ENCODE data around the gene ARRDC1. TPM values are rescaled to one million over a fixed set of nuclear protein-coding genes. Genes with fewer than 3 reads are reported as not detected.
"Not testable (repeated sequence)": the region's sequence is repeated elsewhere in the genome, so short reads cannot be mapped to it uniquely, and the experiment has no call there.

Gene ARRDC1
- total RNA-seq, 2 donors from 2014 or later = 78.1 to 93.6 TPM

- peak overlapping the region; percentile 47 to 75 (median 68) for H3K27ac ChIP-seq
- H3K36me3 ChIP-seq (replicated peaks in 1 of 2; ENCODE audit: insufficient read depth in 1 of 2, low read depth in 2 of 2) = no peaks in the 10 kb centered on the region
- H3K9me3 ChIP-seq = no peaks in the 10 kb centered on the region
- H3K4me1 ChIP-seq = peaks cover 47% of the 10 kb centered on the region
- DNase-seq (peak; percentile 64 to 88 (median 78)), ATAC-seq (no peak)
- 22 to 27% methylated on average over 11 to 12 of the region's 12 CpGs for WGBS, 2 donors
- no peak for TF ChIP-seq POLR2A (IDR thresholded peaks at IDR 0.05)
- TF ChIP-seq, protein P1, sequence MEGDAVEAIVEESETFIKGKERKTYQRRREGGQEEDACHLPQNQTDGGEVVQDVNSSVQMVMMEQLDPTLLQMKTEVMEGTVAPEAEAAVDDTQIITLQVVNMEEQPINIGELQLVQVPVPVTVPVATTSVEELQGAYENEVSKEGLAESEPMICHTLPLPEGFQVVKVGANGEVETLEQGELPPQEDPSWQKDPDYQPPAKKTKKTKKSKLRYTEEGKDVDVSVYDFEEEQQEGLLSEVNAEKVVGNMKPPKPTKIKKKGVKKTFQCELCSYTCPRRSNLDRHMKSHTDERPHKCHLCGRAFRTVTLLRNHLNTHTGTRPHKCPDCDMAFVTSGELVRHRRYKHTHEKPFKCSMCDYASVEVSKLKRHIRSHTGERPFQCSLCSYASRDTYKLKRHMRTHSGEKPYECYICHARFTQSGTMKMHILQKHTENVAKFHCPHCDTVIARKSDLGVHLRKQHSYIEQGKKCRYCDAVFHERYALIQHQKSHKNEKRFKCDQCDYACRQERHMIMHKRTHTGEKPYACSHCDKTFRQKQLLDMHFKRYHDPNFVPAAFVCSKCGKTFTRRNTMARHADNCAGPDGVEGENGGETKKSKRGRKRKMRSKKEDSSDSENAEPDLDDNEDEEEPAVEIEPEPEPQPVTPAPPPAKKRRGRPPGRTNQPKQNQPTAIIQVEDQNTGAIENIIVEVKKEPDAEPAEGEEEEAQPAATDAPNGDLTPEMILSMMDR (IDR thresholded peaks at IDR 0.05) = no peak
- intact Hi-C loops (cut with DNase I) = no loop called here
- H3K4me3 ChIP-seq = no peak overlapping the region
- no peaks in the 10 kb centered on the region for H3K27me3 ChIP-seq
These were observed 12.3 kb upstream of the ARRDC1 start for GRCh38 chr9:137593176-137593575.

DNA sequence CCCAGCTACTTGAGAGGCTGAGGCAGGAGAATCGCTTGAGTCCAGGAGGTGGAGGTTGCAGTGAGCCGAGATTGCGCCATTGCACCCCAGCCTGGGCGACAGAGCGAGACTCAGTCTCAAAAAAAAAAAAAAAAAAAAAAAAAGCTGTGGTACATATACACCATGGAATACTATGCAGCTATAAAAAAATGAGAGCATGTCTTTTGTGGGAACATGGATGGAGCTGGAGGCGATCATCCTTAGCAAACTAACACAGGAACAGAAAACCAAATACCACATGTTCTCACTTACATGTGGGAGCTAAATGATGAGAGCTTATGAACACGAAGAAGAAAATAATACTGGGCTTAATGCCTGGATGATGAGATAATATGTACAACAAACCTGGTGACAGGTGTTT is 8.9 kb upstream of the ARRDC1 start:
- H3K4me3 ChIP-seq; ATAC-seq; DNase-seq; H3K27ac ChIP-seq; intact Hi-C loops (cut with DNase I); H3K9me3 ChIP-seq; H3K27me3 ChIP-seq; H3K36me3 ChIP-seq (replicated peaks in 1 of 2; ENCODE audit: insufficient read depth in 1 of 2, low read depth in 2 of 2): not testable (repeated sequence)
- H3K4me1 ChIP-seq = peaks cover 22% of the 10 kb centered on the region
- WGBS, 2 donors = 75 to 92% methylated on average over 3 to 6 of the region's 7 CpGs

- WGBS, 2 donors = 77 to 83% methylated on average over 6 to 8 of the region's 8 CpGs
- H3K27me3 ChIP-seq = no peaks in the 10 kb centered on the region
These were observed 6.5 kb upstream of the ARRDC1 start for GRCh38 chr9:137598943-137599342.

GRCh38 chr9:137602661-137603060 is 2.8 kb upstream of the ARRDC1 start:
- Histone ChIP-seq H3K9me3 (no peaks in the 10 kb centered on the region), H3K4me3 (no peak overlapping the region), H3K27ac (no peak overlapping the region), H3K4me1 (peaks cover 16% of the 10 kb centered on the region), H3K36me3 (replicated peaks in 1 of 2; ENCODE audit: insufficient read depth in 1 of 2, low read depth in 2 of 2) (no peaks in the 10 kb centered on the region), H3K27me3 (no peaks in the 10 kb centered on the region)
- intact Hi-C loops (cut with DNase I) = no loop called here
- TF ChIP-seq, protein P1 (IDR thresholded peaks at IDR 0.05) = no peak
- TF ChIP-seq POLR2A (IDR thresholded peaks at IDR 0.05) = no peak
- ATAC-seq = no peak
- no peak for DNase-seq
- 12 to 16% methylated on average over 3 of the region's 3 CpGs for WGBS, 2 donors

More at GRCh38 chr9:137598943-137599342, 6.5 kb upstream of the ARRDC1 start:
- DNase-seq (no peak), ATAC-seq (no peak)
- Histone ChIP-seq H3K9me3 (no peaks in the 10 kb centered on the region), H3K4me3 (no peak overlapping the region), H3K27ac (no peak overlapping the region), H3K36me3 (replicated peaks in 1 of 2; ENCODE audit: insufficient read depth in 1 of 2, low read depth in 2 of 2) (no peaks in the 10 kb centered on the region), H3K4me1 (peaks cover 2% of the 10 kb centered on the region)
- TF ChIP-seq, protein P1 (IDR thresholded peaks at IDR 0.05) = no peak
- TF ChIP-seq POLR2A (IDR thresholded peaks at IDR 0.05) = no peak
- intact Hi-C loops (cut with DNase I) = no loop called here

GRCh38 chr9:137603879-137604278 is 1.6 kb upstream of the ARRDC1 start:
- H3K27ac ChIP-seq = no peak overlapping the region
- no peaks in the 10 kb centered on the region for H3K27me3 ChIP-seq
- no peaks in the 10 kb centered on the region for H3K9me3 ChIP-seq
- peaks cover 28% of the 10 kb centered on the region for H3K4me1 ChIP-seq
- WGBS, 2 donors = 86 to 90% methylated on average over 9 to 13 of the region's 13 CpGs
- no peaks in the 10 kb centered on the region for H3K36me3 ChIP-seq (replicated peaks in 1 of 2; ENCODE audit: insufficient read depth in 1 of 2, low read depth in 2 of 2)
- ATAC-seq (no peak), DNase-seq (no peak)
- intact Hi-C loops (cut with DNase I) = no loop called here
- TF ChIP-seq POLR2A (IDR thresholded peaks at IDR 0.05) = no peak
- TF ChIP-seq, protein P1 (IDR thresholded peaks at IDR 0.05) = no peak
- H3K4me3 ChIP-seq = no peak overlapping the region
